ENCODE measurements around the gene PHTF1.

GRCh38 chr1:113662101-113662500 lies 97.2 kb downstream of the PHTF1 start:
- TF ChIP-seq POLR2A (IDR thresholded peaks at IDR 0.05) (no peak), CTCF (IDR thresholded peaks at IDR 0.05) (no peak)
